Measurements from ENCODE around the gene LIN37. TPM values are rescaled to one million over a fixed set of nuclear protein-coding genes. Genes with fewer than 3 reads are reported as not detected.

Gene LIN37
- total and polyA plus RNA-seq, 9 of the 15 experiments (the other 6 are each of a cell fraction or from before 2014, with no cell fraction given): 1.2 to 12.5 (median 8.6) TPM

DNA sequence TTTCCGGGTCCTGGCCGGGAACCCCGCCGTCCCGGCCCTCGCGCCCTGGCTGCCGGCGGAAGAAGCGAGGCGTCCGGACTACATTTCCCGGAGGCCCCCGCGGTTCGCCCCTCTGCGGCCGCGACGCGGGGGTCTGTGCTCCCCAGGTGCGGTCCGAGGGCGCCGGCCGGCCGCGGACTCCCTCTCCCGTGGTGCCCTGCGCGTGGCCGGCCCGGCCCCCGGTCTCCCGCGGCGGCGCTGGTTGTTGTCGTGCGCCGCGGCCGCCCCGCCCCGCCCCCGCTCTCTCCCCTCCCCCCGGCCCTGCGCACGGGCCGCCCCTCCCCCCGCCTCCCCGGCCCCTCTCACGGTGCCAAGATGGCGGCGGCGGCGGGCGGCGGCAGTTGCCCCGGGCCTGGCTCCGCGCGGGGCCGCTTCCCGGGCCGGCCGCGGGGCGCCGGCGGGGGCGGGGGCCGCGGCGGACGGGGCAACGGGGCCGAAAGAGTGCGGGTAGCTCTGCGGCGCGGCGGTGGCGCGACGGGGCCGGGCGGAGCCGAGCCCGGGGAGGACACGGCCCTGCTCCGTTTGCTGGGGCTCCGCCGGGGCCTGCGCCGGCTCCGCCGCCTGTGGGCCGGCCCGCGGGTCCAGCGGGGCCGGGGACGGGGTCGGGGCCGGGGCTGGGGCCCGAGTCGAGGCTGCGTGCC is 30.6 kb upstream of the LIN37 start, which contains the start of gene KMT2B (continued):
- TF ChIP-seq, protein P1, sequence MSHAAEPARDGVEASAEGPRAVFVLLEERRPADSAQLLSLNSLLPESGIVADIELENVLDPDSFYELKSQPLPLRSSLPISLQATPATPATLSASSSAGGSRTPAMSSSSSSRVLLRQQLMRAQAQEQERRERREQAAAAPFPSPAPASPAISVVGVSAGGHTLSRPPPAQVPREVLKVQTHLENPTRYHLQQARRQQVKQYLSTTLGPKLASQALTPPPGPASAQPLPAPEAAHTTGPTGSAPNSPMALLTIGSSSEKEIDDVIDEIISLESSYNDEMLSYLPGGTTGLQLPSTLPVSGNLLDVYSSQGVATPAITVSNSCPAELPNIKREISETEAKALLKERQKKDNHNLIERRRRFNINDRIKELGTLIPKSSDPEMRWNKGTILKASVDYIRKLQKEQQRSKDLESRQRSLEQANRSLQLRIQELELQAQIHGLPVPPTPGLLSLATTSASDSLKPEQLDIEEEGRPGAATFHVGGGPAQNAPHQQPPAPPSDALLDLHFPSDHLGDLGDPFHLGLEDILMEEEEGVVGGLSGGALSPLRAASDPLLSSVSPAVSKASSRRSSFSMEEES (CRISPR knock-in tag; IDR thresholded peaks at IDR 0.05): no peak
- no peak for TF ChIP-seq HNRNPUL1 (IDR thresholded peaks at IDR 0.05; ENCODE audit: low read length)
- TF ChIP-seq, protein P2, sequence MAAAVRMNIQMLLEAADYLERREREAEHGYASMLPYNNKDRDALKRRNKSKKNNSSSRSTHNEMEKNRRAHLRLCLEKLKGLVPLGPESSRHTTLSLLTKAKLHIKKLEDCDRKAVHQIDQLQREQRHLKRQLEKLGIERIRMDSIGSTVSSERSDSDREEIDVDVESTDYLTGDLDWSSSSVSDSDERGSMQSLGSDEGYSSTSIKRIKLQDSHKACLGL (CRISPR knock-in tag; IDR thresholded peaks at IDR 0.05; ENCODE audit: borderline replicate concordance, poor library complexity, severe bottlenecking): peak; percentile 1
- no peak for TF ChIP-seq ZKSCAN1 (IDR thresholded peaks at IDR 0.05; ENCODE audit: low read depth, low read length)
- no peak for TF ChIP-seq RBM15 (IDR thresholded peaks at IDR 0.05; ENCODE audit: insufficient read depth, low read length)
- TF ChIP-seq, protein P3, sequence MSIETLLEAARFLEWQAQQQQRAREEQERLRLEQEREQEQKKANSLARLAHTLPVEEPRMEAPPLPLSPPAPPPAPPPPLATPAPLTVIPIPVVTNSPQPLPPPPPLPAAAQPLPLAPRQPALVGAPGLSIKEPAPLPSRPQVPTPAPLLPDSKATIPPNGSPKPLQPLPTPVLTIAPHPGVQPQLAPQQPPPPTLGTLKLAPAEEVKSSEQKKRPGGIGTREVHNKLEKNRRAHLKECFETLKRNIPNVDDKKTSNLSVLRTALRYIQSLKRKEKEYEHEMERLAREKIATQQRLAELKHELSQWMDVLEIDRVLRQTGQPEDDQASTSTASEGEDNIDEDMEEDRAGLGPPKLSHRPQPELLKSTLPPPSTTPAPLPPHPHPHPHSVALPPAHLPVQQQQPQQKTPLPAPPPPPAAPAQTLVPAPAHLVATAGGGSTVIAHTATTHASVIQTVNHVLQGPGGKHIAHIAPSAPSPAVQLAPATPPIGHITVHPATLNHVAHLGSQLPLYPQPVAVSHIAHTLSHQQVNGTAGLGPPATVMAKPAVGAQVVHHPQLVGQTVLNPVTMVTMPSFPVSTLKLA (conservative IDR thresholded peaks at IDR 0.05): no peak; a peak in 1 of 4 replicates
- TF ChIP-seq, protein P4, sequence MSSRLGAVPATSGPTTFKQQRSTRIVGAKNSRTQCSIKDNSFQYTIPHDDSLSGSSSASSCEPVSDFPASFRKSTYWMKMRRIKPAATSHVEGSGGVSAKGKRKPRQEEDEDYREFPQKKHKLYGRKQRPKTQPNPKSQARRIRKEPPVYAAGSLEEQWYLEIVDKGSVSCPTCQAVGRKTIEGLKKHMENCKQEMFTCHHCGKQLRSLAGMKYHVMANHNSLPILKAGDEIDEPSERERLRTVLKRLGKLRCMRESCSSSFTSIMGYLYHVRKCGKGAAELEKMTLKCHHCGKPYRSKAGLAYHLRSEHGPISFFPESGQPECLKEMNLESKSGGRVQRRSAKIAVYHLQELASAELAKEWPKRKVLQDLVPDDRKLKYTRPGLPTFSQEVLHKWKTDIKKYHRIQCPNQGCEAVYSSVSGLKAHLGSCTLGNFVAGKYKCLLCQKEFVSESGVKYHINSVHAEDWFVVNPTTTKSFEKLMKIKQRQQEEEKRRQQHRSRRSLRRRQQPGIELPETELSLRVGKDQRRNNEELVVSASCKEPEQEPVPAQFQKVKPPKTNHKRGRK (tag; IDR thresholded peaks at IDR 0.05): no peak
- TF ChIP-seq ETV1 (tag; conservative IDR thresholded peaks at IDR 0.05; ENCODE audit: low read depth): 0 out of 2 replicates have a peak, but pooled peaks have one; percentile 34
- TF ChIP-seq, protein P5, sequence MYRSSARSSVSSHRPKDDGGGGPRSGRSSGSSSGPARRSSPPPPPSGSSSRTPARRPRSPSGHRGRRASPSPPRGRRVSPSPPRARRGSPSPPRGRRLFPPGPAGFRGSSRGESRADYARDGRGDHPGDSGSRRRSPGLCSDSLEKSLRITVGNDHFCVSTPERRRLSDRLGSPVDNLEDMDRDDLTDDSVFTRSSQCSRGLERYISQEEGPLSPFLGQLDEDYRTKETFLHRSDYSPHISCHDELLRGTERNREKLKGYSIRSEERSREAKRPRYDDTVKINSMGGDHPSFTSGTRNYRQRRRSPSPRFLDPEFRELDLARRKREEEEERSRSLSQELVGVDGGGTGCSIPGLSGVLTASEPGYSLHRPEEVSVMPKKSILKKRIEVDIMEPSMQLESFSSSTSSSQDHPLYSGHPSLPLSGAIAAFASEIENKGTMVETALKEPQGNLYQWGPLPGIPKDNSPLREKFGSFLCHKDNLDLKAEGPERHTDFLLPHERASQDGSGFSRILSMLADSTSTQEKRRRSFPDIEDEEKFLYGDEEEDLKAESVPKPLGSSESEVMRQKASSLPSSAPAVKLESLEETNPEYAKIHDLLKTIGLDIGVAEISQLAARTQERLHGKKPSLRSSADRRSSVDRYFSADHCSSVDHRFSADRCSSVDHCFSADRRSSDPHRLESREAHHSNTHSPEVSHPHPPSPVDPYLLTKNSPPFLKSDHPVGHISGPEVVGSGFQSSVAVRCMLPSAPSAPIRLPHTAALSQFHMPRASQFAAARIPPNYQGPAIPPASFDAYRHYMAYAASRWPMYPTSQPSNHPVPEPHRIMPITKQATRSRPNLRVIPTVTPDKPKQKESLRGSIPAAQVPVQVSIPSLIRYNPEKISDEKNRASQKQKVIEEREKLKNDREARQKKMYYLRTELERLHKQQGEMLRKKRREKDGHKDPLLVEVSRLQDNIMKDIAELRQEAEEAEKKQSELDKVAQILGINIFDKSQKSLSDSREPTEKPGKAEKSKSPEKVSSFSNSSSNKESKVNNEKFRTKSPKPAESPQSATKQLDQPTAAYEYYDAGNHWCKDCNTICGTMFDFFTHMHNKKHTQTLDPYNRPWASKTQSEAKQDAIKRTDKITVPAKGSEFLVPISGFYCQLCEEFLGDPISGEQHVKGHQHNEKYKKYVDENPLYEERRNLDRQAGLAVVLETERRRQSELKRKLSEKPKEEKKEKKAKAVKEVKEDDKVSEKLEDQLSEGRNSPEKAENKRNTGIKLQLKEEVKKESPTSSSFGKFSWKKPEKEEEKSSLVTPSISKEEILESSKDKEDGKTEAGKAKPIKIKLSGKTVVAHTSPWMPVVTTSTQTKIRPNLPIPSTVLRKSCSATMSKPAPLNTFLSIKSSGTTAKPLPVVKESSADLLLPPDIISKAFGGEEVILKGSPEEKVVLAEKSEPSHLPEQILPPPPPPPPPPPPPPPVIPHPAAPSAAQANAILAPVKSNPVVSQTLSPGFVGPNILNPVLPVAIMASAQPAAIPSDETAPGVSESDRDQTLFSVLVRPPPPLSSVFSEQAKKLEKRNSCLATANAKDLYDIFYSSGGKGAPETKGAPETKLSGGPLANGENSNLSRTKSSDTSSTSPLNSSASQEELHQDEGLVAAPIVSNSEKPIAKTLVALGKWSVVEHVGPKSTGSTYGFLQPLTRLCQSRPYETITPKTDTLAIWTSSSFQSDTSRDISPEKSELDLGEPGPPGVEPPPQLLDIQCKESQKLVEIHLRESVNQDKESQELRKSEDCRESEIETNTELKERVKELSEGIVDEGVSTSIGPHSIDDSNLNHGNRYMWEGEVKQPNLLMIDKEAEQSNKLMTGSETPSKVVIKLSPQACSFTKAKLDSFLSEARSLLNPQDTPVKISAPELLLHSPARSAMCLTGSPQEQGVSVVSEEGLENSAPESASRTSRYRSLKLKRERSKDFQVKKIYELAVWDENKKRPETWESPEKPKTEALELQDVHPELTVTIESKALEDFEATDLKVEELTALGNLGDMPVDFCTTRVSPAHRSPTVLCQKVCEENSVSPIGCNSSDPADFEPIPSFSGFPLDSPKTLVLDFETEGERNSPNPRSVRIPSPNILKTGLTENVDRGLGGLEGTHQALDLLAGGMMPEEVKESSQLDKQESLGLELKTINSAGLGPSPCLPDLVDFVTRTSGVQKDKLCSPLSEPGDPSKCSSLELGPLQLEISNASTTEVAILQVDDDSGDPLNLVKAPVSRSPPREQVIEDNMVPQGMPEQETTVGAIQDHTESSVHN (IDR thresholded peaks at IDR 0.05; ENCODE audit: borderline replicate concordance in 1 of 2, low read depth in 1 of 2): no peak
- peak; percentile 92 for TF ChIP-seq ELF1 (tag; IDR thresholded peaks at IDR 0.05)
- TF ChIP-seq POLR3A (IDR thresholded peaks at IDR 0.05; ENCODE audit: borderline replicate concordance, extremely low read depth, insufficient read depth, insufficient read length): no peak
- peak; percentile 20 for TF ChIP-seq PCBP1 (IDR thresholded peaks at IDR 0.05; ENCODE audit: low read depth, low read length, poor library complexity, severe bottlenecking)

Data from K562 (cell line).